ENCODE measurements around the gene HORMAD1.
"Not testable (repeated sequence)": the region's sequence is repeated elsewhere in the genome, so short reads cannot be mapped to it uniquely, and the experiment has no call there.

Gene HORMAD1

DNA sequence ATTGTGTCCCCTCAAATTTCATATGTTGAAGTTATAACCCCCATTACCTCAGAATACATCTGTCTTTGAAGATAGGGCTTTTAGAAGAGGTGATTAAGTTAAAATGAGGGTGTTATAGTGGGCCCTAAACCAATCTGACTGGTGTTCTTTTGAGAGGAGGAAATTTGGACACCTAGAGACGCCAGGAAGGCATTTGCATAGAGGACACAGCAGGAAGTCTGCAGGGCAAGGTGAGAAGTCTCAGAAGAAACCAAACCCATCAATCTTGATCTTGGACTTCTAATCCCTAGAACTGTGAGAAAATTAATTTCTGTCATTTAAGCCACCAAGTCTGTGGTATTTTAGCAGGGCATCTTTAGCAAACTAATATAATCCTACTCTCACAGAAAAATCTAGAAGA lies 36.8 kb downstream of the HORMAD1 start:
- peak overlapping the region; percentile 36 for H3K27ac Mint-ChIP-seq
- H3K27me3 Mint-ChIP-seq = no peaks in the 10 kb centered on the region
- H3K4me1 Mint-ChIP-seq = peaks cover 6% of the 10 kb centered on the region
- H3K9me3 Mint-ChIP-seq = no peaks in the 10 kb centered on the region
- peak overlapping the region; percentile 3 for H3K4me3 Mint-ChIP-seq
- H3K36me3 Mint-ChIP-seq = peaks cover 5% of the 10 kb centered on the region
- ATAC-seq (ENCODE audit: low read depth) (peak; percentile 86), DNase-seq (ENCODE audit: low spot score in 2 of 2) (peak in 1 of 2 donors; percentile 9)

DNA sequence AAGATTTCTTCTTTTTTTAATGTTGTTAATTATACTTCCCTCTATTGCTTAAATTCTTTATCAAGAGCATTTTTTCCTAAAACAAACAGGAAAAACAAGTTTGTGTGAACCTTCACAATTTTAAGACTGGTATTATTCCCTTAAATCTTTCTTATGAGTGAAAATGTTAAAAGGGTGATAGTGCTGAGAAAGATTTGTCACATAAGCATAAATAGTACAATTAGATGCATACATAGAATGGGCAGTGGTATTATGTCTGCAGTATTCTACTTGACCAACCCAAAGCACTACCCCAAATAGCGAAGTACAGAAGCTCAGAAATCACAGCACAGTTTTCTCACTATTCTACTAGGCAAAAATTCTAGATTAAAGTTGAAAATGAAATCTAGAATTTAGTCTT lies 41.7 kb downstream of the HORMAD1 start:
- peaks cover 3% of the 10 kb centered on the region for H3K4me1 Mint-ChIP-seq
- peaks cover 2% of the 10 kb centered on the region for H3K36me3 Mint-ChIP-seq
- DNase-seq (ENCODE audit: low spot score in 2 of 2) (no peak), ATAC-seq (ENCODE audit: low read depth) (no peak)
- H3K4me3 Mint-ChIP-seq = no peak overlapping the region
- no peaks in the 10 kb centered on the region for H3K27me3 Mint-ChIP-seq
- H3K27ac Mint-ChIP-seq = no peak overlapping the region
- H3K9me3 Mint-ChIP-seq = no peaks in the 10 kb centered on the region

- no peak overlapping the region for H3K27ac Mint-ChIP-seq
- DNase-seq (ENCODE audit: low spot score in 2 of 2) (no peak), ATAC-seq (ENCODE audit: low read depth) (no peak)
- H3K4me1 Mint-ChIP-seq = no peaks in the 10 kb centered on the region
- H3K36me3 Mint-ChIP-seq = peaks cover 4% of the 10 kb centered on the region
- no peaks in the 10 kb centered on the region for H3K9me3 Mint-ChIP-seq
- no peak overlapping the region for H3K4me3 Mint-ChIP-seq
- no peaks in the 10 kb centered on the region for H3K27me3 Mint-ChIP-seq
These were observed 45.8 kb downstream of the HORMAD1 start for GRCh38 chr1:150674881-150675280.

DNA sequence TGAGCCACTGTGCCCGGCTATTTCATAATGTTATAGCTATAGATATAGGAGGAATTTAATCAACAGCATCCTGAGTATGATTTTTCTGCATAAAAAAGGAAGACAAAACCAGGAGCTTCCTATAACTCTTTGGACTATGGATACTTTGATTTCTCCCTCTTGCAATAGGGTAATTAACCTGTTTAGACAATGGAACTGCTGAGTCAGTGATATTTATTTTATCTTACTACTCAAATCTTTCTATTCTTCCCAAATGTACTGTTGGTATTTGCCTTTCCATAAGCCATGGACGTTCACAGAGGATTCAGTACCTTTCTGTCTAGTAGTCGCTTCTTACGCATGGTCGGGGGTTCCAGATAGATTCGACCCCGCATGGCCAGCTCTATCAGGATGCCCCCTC lies 57.4 kb downstream of the HORMAD1 start:
- H3K9me3 Mint-ChIP-seq = peaks cover 1% of the 10 kb centered on the region
- peaks cover 25% of the 10 kb centered on the region for H3K36me3 Mint-ChIP-seq
- peak overlapping the region; percentile 6 for H3K27ac Mint-ChIP-seq
- peaks cover 8% of the 10 kb centered on the region for H3K4me1 Mint-ChIP-seq
- DNase-seq (ENCODE audit: low spot score in 2 of 2) (no peak), ATAC-seq (ENCODE audit: low read depth) (no peak)
- H3K27me3 Mint-ChIP-seq = no peaks in the 10 kb centered on the region
- H3K4me3 Mint-ChIP-seq = no peak overlapping the region

GRCh38 chr1:150662811-150663210 lies 57.9 kb downstream of the HORMAD1 start:
- H3K4me1 Mint-ChIP-seq = peaks cover 8% of the 10 kb centered on the region
- peaks cover 26% of the 10 kb centered on the region for H3K36me3 Mint-ChIP-seq
- peaks cover 1% of the 10 kb centered on the region for H3K9me3 Mint-ChIP-seq
- H3K4me3 Mint-ChIP-seq = no peak overlapping the region
- H3K27ac Mint-ChIP-seq = no peak overlapping the region
- no peak for DNase-seq (ENCODE audit: low spot score in 2 of 2)
- ATAC-seq (ENCODE audit: low read depth) = no peak
- no peaks in the 10 kb centered on the region for H3K27me3 Mint-ChIP-seq

DNA sequence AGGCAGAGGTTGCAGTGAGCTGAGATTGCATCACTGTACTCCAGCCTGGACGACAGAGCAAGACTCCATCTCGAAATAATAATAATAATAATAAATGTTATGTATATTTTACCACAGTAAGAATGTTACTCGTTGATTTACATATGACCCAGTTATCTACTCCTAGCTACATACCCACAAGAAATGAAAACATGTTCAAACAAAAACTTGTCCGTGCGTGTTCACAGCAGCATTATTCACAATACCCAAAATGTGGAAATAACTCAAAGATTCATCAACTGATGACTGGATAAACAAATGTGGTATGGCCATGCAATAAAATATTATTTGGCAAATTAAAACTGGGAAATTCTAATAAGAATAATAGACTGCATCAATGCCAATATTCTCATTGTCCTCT lies 59.5 kb downstream of the HORMAD1 start:
- Mint-ChIP-seq H3K4me1 (peaks cover 8% of the 10 kb centered on the region), H3K9me3 (peaks cover 1% of the 10 kb centered on the region), H3K27ac (no peak overlapping the region), H3K4me3 (no peak overlapping the region), H3K27me3 (no peaks in the 10 kb centered on the region), H3K36me3 (peaks cover 25% of the 10 kb centered on the region)
- DNase-seq (ENCODE audit: low spot score in 2 of 2) = no peak
- no peak for ATAC-seq (ENCODE audit: low read depth)

- Mint-ChIP-seq H3K36me3 (peaks cover 25% of the 10 kb centered on the region), H3K27me3 (no peaks in the 10 kb centered on the region), H3K4me1 (peaks cover 8% of the 10 kb centered on the region), H3K9me3 (peaks cover 1% of the 10 kb centered on the region), H3K27ac (no peak overlapping the region), H3K4me3 (no peak overlapping the region)
- ATAC-seq (ENCODE audit: low read depth) (peak; percentile 70), DNase-seq (ENCODE audit: low spot score in 2 of 2) (no peak)
These were observed 60.1 kb downstream of the HORMAD1 start for GRCh38 chr1:150660584-150660983.

DNA sequence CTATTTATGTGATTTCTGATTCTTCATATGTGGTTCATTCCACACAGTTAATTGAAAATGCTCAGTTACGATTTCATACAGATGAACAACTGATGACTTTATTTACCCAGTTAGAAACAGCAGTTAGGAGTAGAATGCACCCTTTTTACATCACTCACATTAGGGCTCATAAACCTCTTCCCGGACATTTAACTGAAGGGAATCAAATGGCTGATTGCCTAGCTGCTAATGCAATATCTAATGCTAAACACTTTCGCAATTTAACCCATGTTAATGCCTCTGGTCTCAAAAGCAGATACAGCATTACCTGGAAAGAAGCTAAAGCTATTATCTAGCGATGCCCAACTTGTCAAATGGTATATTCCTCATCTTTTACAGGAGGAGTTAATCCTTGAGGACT lies 63.6 kb downstream of the HORMAD1 start:
- not testable (repeated sequence) for ATAC-seq (ENCODE audit: low read depth); H3K27me3 Mint-ChIP-seq; DNase-seq (ENCODE audit: low spot score in 2 of 2); H3K9me3 Mint-ChIP-seq; H3K4me1 Mint-ChIP-seq; H3K4me3 Mint-ChIP-seq; H3K27ac Mint-ChIP-seq
- peaks cover 21% of the 10 kb centered on the region for H3K36me3 Mint-ChIP-seq

DNA sequence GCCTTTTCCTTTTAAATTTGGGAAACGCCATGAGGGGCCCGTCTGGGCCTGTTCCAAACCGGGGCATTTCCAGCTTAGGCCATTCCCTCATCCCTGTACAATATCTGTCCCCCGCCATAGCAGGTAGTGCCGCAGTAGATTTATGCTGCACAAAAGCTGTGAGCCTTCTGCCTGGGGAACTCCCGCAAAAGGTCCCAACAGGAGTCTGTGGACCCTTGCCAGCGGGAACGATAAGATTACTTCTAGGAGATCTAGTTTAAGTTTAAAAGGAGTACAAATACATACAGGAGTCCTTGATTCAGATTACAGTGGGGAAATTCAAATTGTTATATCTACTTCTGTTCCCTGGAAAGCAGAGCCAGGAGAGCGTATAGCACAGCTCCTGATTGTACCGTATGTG lies 66.1 kb downstream of the HORMAD1 start:
- not testable (repeated sequence) for DNase-seq (ENCODE audit: low spot score in 2 of 2); ATAC-seq (ENCODE audit: low read depth)
- peaks cover 19% of the 10 kb centered on the region for H3K36me3 Mint-ChIP-seq

DNA sequence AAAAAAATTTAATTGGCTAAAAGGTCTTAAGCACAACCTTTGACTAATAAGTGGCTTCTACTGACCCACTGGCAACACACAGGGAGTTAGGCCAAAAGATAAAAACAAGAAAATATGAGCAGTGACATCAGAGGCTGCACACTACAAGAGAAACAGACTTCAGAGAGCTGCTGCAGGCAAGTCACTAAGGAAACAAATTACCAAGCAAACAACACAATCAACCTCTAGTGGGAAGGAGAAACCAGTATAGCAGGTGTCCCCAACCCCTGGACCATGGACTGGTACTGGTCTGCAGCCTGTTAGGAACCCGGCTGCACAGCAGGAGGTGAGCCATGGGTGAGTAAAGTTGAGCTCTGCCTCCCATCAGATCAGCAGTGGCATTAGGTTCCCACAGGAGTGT lies 70.5 kb downstream of the HORMAD1 start:
- Mint-ChIP-seq H3K27me3 (no peaks in the 10 kb centered on the region), H3K36me3 (peaks cover 22% of the 10 kb centered on the region)

More for the DNA sequence above, 66.1 kb downstream of the HORMAD1 start:
- H3K27ac Mint-ChIP-seq = peak overlapping the region; percentile 68
- not testable (repeated sequence) for H3K9me3 Mint-ChIP-seq, H3K27me3 Mint-ChIP-seq, H3K4me3 Mint-ChIP-seq, H3K4me1 Mint-ChIP-seq

DNA sequence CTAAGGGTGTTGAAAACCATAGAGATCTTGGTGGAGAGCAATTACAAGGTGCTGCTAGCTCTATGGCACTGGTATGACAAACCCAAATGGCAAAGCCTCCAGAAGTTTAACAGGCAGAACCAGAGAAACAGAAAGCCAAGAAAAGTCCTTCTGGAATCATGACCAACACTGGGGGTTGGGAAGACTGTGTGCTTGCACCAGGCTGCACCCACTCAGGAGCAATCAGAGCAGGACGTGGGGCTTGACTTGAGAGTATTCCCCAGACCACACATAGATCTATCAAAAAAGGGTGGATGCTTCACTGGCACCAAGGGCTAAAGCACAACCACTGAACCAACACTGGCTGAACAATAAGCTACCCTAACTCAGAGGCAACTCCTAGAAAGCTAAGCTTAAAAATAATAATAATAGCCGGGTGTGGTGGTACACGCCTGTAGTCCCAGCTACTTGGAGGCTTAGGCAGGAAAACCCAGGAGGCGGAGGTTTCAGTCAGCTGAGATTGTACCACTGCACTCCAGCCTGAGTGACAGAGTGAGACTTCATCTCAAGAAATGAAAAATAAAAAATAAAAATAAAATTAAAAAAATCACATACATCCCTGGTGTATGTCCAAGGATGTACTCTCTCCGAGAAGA lies 71.1 kb downstream of the HORMAD1 start:
- Mint-ChIP-seq H3K27ac (no peak overlapping the region), H3K9me3 (no peaks in the 10 kb centered on the region), H3K4me1 (peaks cover 3% of the 10 kb centered on the region), H3K36me3 (peaks cover 19% of the 10 kb centered on the region), H3K27me3 (no peaks in the 10 kb centered on the region), H3K4me3 (no peak overlapping the region)
- no peak for ATAC-seq (ENCODE audit: low read depth)
- DNase-seq (ENCODE audit: low spot score in 2 of 2) = no peak

More for the DNA sequence above, 70.5 kb downstream of the HORMAD1 start:
- Mint-ChIP-seq H3K4me1 (peaks cover 3% of the 10 kb centered on the region), H3K9me3 (no peaks in the 10 kb centered on the region), H3K27ac (no peak overlapping the region), H3K4me3 (no peak overlapping the region)
- no peak for ATAC-seq (ENCODE audit: low read depth)
- no peak for DNase-seq (ENCODE audit: low spot score in 2 of 2)
